ENCODE results near the gene NEK6.
A peak's percentile ranks its signal among the peaks of the same experiment; 100 is the strongest.

NEK6 gene

GRCh38 chr9:124376329-124376728, 118.6 kb downstream of the NEK6 start:
- DNase-seq (ENCODE audit: low read depth): no peak
- no peak overlapping the region for H3K4me3 ChIP-seq (ENCODE audit: control insufficient read depth, low read depth, low read length)
- TF ChIP-seq, protein P1, sequence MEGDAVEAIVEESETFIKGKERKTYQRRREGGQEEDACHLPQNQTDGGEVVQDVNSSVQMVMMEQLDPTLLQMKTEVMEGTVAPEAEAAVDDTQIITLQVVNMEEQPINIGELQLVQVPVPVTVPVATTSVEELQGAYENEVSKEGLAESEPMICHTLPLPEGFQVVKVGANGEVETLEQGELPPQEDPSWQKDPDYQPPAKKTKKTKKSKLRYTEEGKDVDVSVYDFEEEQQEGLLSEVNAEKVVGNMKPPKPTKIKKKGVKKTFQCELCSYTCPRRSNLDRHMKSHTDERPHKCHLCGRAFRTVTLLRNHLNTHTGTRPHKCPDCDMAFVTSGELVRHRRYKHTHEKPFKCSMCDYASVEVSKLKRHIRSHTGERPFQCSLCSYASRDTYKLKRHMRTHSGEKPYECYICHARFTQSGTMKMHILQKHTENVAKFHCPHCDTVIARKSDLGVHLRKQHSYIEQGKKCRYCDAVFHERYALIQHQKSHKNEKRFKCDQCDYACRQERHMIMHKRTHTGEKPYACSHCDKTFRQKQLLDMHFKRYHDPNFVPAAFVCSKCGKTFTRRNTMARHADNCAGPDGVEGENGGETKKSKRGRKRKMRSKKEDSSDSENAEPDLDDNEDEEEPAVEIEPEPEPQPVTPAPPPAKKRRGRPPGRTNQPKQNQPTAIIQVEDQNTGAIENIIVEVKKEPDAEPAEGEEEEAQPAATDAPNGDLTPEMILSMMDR (conservative IDR thresholded peaks at IDR 0.05; ENCODE audit: control insufficient read depth, insufficient read depth, low read depth, low read length): no peak

DNA sequence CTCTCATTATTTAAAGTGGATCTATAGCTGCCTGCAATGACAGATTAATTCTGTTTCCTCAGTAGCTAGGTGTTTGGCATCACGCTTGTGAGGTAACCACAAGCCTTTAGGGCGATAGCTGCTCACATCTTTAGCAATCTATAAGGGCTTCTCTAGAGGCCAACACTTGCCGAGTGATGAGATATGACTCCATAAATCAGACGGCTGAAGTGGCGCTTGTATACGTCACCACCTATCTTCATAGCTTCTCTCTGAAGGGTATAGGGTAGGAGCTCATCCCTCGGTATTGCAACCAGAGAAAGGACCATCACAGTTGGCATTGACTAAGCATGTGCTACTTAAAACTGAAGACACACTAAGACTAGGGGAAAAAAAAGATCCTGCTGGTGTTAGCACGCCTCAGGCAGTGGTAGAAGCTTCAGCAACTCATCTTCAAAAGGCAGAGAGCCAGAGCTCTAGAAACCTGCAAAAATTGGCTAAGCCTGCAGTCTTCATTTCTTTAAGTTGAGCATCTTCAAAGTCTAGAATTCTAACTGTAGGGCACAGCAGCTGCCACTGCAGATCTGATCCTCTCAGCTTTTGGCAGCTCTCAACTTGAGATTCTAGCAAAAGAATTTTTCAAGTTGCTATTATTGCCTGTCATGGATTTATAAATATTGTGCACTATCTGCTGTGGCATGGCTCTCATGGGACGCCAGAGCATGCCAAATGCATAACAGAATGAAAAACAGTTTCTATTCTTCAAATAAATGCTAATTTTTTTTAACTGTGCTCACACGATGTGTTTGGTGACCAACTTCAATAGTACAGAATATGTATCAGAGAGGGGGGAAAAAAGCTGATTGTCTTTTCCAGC, 120.0 kb downstream of the NEK6 start:
- DNase-seq (ENCODE audit: low read depth): no peak
- no peak overlapping the region for H3K4me3 ChIP-seq (ENCODE audit: control insufficient read depth, low read depth, low read length)
- TF ChIP-seq, protein P1 (conservative IDR thresholded peaks at IDR 0.05; ENCODE audit: control insufficient read depth, insufficient read depth, low read depth, low read length): no peak

DNA sequence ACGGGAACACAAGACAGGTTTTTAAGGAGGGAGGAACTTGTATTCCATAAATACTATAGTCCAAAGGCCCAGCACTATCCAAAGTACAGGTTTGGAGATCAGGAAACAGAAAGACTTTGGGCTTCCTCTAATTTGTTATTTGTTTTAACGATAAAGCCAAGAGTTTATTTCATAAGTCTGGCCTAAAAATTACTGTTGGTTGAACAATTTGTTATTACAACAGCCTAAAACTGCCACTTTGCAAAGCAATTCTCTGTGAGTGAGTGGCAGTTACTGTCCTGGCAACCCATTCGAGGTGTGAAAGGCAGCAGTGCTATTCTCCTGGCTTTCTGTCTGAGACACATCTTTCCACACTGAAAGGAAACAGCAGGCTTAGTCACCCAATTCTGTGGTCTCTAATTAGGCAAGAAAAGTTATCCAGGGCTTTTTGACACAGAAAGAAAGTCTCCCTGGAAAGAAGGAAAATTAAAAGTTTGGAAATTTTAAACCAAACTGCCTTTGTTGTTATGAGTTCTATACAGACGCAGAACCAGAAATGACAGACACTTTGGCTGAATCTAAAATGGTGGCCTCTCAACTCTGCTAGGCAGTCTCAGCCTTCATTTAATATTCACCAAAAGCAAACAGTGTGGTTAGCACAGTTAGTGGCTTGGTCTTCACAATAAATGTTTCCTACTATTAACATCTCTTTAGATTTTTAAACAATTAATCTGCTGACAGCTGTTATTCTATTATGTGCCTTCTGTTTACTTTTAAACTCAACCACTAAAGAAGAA, 123.6 kb downstream of the NEK6 start:
- TF ChIP-seq, protein P1 (conservative IDR thresholded peaks at IDR 0.05; ENCODE audit: control insufficient read depth, insufficient read depth, low read depth, low read length): no peak
- peak; percentile 65 for DNase-seq (ENCODE audit: low read depth)
- no peak overlapping the region for H3K4me3 ChIP-seq (ENCODE audit: control insufficient read depth, low read depth, low read length)

GRCh38 chr9:124384210-124384609, 126.5 kb downstream of the NEK6 start:
- H3K4me3 ChIP-seq (ENCODE audit: control insufficient read depth, low read depth, low read length): no peak overlapping the region
- TF ChIP-seq, protein P1 (conservative IDR thresholded peaks at IDR 0.05; ENCODE audit: control insufficient read depth, insufficient read depth, low read depth, low read length): no peak
- DNase-seq (ENCODE audit: low read depth): no peak

GRCh38 chr9:124384846-124385245, 127.1 kb downstream of the NEK6 start:
- no peak for DNase-seq (ENCODE audit: low read depth)
- TF ChIP-seq, protein P1 (conservative IDR thresholded peaks at IDR 0.05; ENCODE audit: control insufficient read depth, insufficient read depth, low read depth, low read length): no peak
- H3K4me3 ChIP-seq (ENCODE audit: control insufficient read depth, low read depth, low read length): no peak overlapping the region

DNA sequence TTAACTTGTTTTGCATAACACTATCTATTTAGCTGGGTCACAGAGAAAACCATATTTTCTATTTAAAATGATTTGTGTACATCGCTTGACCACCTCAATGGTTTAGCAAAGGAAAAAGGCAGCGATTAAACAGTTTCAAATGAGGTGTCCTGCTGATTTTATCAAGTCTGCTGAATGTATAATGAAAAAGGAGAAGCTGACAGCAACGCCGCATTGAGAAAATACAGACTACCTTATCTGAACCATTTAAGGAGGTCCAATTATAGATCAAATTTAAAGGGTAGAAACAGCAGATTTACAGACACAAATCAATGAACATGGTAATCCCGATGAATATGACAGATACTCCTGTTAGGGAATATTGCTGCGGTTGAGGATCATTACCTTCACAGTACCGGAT, 127.9 kb downstream of the NEK6 start:
- no peak for DNase-seq (ENCODE audit: low read depth)
- TF ChIP-seq, protein P1 (conservative IDR thresholded peaks at IDR 0.05; ENCODE audit: control insufficient read depth, insufficient read depth, low read depth, low read length): no peak
- no peak overlapping the region for H3K4me3 ChIP-seq (ENCODE audit: control insufficient read depth, low read depth, low read length)
